IPS DF 4.7 (cell line): ENCODE data around the gene NAT10.

Source experiments
- DNase-seq: peaks from one replicate; pipeline ENCODE4 v3.0.0-alpha.2; 2013; ENCODE audit warnings: low spot score; ENCODE audit errors: extremely low read depth

The NAT10 gene

GRCh38 chr11:34105957-34106504 is 602 bp downstream of the NAT10 start:
- no peak for DNase-seq

DNA sequence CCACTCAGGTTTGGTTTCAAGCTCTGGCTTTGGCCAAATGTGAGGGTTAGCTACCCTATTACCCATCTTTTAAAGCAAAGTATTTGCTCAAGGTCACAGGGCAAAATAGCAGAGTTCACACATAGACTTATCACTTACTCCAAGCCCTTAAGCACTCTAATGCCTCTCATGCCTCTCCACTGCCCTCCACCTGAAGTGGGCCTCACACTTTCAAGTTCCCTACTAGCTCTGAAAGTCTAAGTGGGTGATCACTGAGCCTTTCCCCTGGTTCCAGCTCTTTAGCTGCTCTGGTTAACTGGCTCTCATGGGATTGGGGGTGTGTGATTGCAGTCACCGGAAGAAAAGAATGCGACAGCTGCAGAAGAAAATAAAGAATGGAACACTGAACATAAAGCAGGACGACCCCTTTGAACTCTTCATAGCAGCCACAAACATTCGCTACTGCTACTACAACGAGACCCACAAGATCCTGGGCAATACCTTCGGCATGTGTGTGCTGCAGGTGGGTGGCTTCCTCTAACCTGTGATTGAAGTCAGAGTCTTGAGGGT is 6.4 kb downstream of the NAT10 start:
- no peak for DNase-seq

GRCh38 chr11:34114014-34114413 is 8.6 kb downstream of the NAT10 start:
- no peak for DNase-seq

- no peak for DNase-seq
Measured at GRCh38 chr11:34114471-34114870, 9.0 kb downstream of the NAT10 start.

- no peak for DNase-seq
Measured at GRCh38 chr11:34120651-34121050, 15.2 kb downstream of the NAT10 start.

DNA sequence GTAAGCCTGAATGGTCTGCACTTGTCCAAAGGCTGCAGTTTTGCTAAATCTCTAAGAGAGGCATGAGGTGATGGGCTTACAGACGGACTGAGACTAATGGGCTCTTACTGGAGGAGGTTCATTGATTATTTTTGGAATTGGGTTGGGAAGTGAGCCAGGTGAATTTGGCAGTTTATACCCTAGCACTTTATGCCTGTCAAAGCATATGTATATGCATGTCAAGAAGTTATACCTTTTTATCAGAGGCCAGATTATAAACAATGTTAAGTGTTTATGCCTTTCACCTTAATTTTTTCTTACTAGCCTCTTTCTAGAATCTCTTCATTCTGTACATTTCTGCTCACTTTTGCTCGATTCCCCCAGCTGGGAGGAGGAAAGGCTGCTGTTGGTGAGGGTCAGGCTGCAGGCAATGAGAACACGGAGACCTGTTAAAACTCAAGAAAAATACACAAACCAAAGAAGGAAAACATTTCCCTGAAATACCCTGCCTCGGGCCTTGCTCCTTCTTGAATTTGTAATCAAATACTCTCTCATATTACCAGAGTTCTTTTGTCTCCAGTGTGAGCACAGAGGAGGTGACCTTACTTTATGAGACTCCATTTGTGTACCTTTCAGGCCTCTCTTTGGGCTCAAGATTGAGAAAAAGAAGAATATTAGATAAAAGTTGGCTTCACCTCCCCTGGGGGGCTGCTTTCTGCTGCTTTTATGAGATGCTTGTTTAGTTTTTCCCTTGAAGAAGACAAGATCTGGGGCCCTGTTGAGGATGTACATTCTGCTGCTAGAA is 19.6 kb downstream of the NAT10 start:
- DNase-seq = no peak

DNA sequence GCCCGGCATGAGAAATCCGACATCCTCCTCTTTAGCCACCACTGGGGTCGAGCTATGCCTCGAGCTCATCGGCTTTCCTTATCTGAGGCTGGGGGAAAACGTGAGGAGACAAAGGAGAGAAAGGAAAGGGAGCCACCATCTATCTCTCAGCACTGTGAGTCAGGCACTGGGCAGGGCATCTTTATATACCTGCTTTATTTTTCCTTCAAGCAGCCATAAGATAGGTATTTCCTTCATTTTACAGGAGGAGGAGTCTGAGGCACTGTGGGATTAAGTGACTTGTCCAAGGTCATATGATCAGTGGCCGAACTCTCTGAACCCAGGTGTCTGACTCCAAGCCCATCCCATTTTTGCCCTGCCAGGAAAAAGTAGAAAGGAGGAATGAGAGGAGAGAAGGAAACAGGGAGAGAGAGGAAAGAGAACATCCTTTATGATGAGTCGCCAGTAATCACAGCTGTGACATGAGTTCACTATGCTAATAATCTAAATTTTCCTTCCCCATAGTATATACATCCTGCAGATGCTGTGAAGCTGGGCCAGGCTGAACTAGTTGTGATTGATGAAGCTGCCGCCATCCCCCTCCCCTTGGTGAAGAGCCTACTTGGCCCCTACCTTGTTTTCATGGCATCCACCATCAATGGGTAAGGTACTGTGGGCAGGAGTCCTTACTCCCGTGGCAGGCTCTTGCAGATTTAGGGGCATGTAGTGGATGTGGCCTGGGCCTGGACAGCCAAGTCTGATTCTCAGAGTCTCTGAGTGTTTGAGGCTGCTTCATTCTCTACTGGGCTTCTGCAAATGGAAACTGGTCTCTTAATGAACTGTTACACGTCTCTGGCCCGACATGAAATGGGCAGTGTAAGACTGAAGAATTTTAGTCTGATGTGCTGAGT is 21.8 kb downstream of the NAT10 start:
- DNase-seq = no peak

GRCh38 chr11:34128824-34129223 is 23.4 kb downstream of the NAT10 start:
- no peak for DNase-seq

- no peak for DNase-seq
Measured at GRCh38 chr11:34132261-34132965, 27.0 kb downstream of the NAT10 start.

- DNase-seq = no peak
Measured at GRCh38 chr11:34134765-34135164, 29.3 kb downstream of the NAT10 start.

GRCh38 chr11:34135439-34135838 is 30.0 kb downstream of the NAT10 start:
- no peak for DNase-seq

- no peak for DNase-seq
Measured at GRCh38 chr11:34136420-34136819, 31.0 kb downstream of the NAT10 start.

DNA sequence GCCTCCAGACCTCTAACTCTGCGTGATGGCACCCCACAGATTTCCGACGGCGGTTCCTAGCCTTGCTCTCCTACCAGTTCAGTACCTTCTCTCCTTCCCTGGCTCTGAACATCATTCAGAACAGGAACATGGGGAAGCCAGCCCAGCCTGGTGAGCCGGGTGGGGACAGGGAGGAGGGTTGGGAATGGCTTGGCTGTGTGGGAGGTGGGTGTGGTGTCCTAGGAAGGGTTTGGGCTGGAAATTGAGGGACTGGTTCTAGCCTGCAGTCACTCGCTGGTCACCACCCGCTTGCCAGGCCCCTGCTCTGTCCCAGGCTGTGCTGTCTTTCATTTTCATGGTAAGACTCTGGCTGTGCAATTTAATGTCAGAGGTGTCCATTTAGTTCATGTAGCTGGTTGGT is 33.9 kb downstream of the NAT10 start:
- no peak for DNase-seq

DNA sequence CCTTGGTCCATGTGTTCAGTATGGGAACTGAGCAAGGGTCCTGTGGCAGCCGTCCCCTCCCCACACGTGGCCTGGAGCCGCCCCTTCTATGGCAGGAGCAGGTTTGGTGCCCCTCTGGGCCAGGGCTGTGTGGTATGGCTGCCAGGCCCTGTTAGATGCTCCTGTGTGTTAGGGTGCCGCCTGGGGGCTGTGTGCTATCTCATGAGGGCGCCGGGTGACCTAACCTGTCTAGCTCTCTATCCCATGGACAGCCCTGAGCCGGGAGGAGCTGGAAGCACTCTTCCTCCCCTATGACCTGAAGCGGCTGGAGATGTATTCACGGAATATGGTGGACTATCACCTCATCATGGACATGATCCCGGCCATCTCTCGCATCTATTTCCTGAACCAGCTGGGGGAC is 34.7 kb downstream of the NAT10 start:
- DNase-seq = no peak

DNA sequence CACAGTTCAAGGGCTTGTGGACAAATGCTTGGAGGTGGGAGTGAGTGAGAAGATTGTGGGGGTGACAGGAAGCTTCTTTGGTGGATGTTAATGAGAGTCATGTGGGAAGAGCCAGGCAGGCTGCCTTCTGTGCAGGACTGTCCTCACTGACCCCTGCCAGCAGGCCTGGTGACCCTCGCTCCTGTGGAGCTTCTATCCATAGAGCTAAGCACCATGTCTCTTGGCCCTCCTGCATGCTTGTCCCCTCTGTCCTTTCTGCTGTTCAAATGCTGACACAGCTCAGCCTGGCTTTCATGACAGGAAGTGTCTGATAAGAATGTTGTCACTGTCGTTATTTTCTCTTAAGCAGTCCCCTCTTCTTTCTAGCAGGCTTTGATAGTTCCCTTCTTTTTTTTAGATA is 37.6 kb downstream of the NAT10 start:
- DNase-seq = no peak

DNA sequence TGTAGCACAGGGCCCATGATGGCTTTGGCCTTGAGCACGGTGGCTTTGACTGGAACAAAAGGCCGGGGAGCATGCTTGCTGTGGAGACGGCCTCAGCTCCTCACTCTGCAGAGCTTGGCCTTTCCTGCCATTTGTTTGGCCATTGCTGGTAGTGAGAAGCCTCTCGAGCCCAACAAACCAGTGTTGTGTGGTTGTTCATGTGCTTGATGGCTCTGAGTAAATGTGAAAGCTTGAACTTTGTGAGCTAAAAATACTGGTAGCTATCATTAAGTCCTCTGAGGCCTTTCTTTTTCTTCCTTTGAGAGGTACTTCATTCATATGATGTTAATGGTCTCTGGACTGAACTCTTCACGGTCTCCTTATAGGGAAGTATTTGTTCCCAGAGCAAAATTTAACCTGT is 39.6 kb downstream of the NAT10 start:
- no peak for DNase-seq

- no peak for DNase-seq
Measured at GRCh38 chr11:34145847-34146381, 40.5 kb downstream of the NAT10 start.

DNA sequence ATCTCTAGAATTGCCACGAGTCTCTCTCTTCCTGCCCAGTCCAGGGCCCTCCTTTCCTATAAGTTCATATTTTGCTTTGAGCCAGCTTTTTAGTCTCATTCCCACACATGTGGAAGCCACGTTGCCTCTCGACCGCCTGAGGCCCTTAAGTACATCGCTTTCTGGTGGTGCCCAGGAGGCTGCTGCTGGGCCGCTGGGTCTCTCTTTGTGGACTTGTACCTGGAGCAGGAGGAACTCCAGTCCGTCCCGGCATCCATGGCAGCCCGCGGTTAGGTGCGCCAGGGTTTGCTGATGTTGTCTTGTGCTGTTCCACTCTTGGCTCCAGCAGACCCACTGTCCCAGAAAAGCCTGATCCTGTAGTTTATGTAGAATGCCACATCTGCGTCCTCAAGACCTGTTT is 41.0 kb downstream of the NAT10 start:
- DNase-seq = no peak

GRCh38 chr11:34146866-34147265 is 41.4 kb downstream of the NAT10 start:
- no peak for DNase-seq

DNA sequence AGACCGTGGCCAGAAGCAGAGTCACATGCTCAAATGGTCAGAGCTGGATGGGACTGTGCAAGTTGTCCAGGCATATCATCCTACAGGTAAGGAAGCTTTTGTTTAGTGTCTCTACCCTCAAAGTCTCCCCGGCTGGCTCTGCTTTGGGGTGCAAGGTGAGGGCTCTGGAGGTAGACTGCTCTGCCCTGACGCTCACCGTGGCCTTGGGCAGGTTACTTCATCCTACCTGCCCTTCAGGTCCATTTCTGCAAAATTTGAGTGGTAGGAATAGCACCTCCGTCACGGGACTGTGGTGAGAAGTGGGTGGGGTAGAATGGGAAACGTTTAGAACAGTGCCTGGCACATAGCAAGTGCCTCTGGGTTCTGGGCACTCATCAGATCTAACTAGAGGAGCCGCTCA is 42.2 kb downstream of the NAT10 start:
- no peak for DNase-seq

DNA sequence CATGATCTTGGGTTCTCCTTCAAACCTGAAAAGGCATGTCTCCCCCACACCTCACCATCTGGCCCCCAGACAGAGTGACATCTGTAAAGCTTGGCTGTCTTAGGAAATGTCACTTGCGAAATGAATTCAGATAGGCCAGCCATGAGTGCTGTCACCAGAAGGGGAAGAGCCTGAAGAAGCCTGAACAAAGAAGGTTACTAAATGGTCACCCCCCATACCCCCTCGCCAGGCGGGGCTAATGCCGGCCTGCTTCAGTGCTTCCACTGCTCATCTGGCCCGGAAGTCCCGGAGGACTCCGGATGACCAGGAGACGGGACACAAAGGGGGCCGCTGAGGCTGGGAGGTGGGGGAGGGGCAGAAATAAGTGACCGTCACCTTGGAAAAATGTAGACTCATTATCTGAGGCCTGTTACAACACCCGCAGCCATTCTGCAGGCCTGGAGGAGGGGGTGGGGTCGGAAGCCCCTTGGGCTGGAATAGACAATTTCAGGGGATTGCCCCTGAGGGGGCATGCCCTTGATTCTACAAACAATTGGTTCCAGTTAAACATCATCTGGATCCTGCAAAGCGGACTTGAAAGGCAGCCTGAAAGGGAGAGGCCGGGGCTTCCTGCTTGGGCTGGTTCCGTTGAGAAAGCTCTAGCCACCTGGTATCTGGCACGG is 43.2 kb downstream of the NAT10 start:
- no peak for DNase-seq
